ENCODE measurements around the gene TGFB1I1.
"Not testable (repeated sequence)": the region's sequence is repeated elsewhere in the genome, so short reads cannot be mapped to it uniquely, and the experiment has no call there.

TGFB1I1 gene

GRCh38 chr16:31519759-31520431 lies 47.9 kb downstream of the TGFB1I1 start:
- no peak for DNase-seq

- DNase-seq, result no peak
Measured at GRCh38 chr16:31521368-31521767, 49.4 kb downstream of the TGFB1I1 start.

GRCh38 chr16:31522071-31522470 lies 50.1 kb downstream of the TGFB1I1 start:
- DNase-seq, result no peak

GRCh38 chr16:31523768-31524167 lies 51.8 kb downstream of the TGFB1I1 start:
- DNase-seq, result not testable (repeated sequence)

DNA sequence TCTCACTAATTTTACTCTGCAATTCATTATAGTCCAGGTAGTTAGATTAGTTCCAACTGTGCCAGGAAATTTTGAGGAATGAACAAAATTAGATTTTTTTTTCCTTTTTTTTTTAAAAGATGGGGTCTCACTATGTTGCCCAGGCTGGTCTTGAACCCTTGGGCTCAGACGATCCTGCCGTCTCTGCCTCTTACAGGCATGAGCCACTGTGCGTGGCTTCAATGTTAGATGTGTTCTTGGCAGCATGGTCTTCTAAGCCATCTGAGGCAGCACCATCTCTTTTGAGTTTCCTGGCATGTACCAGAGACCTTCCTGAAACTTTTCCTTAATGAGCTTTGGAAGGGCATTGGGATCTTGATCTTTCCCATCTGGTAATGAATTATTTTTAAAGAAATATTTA lies 53.2 kb downstream of the TGFB1I1 start:
- DNase-seq, result no peak
